HG02840 (cell line): Measurements from ENCODE around the gene TTC28.
"Not testable (repeated sequence)": the region's sequence is repeated elsewhere in the genome, so short reads cannot be mapped to it uniquely, and the experiment has no call there.

Experiments
- ATAC-seq: cut with Tn5 transposase; IDR thresholded peaks from one replicate; pipeline ENCODE4 v1.9.1; 2021; ENCODE audit warnings: mild to moderate bottlenecking, moderate library complexity, moderate number of reproducible peaks; ENCODE audit not compliant: unreplicated experiment, low FRiP score

TTC28 gene

GRCh38 chr22:28568099-28568498 lies 111.5 kb downstream of the TTC28 start:
- ATAC-seq, result no peak

DNA sequence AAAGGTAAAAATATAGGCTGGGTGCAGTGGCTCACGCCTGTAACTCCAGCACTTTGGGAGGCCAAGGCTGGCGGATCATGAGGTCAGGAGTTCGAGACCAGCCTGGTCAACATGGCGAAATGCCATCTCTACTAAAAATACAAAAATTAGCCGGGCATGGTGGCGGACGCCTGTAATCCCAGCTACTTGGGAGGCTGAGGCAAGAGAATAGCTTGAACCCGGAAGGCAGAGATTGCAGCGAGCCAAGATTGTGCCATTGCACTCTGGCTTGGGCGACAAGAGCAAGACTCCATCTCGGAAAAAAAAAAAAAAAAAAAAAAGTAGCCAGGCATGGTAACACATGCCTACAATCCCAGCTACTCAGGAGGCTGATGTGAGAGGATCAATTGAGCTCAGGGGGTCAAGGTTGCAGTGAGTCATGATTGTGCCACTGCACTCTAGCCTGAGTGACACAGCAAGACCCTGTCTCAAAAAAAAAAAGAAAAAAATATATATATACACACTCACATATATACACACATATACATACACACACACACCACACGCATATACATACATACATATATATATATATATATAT lies 112.6 kb downstream of the TTC28 start:
- ATAC-seq, result not testable (repeated sequence)

DNA sequence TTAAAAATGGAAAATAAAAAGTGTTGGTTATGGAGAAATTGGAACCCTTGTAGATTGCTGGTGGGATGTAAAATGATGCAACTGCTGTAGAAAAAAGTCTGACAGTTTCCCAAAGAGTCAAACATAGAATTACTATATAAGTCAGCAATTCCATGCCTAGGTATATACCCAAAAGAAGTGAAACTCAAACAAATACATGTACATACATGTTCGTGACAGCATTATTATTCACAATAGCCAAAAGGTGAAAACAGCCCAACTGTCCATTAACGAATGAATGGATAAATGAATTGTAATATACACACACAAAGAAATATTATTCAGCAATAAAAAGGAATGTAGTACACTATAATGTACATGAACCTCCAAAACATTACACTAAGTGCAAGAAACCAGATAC lies 116.0 kb downstream of the TTC28 start:
- ATAC-seq, result no peak

DNA sequence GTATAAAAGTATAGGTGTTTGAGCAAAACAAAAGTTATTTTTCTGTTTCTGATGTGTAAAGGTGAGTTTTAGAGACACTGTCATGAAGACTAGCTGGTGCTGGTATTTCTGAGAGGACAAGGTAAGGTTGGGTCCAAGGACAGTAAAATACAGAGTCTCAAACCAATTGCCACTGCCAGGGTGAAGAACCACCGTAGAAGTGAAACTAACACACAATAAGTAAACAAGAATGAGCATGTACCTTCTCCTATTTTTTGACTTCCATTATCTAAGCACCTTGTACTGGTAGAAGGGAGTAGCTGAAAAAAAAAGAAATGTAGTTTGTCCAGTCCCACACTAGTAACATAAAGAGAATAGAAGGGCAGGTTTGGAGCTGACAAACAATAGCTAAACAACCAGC lies 117.3 kb downstream of the TTC28 start:
- no peak for ATAC-seq

- ATAC-seq, result not testable (repeated sequence)
Measured at GRCh38 chr22:28560743-28561101, 118.9 kb downstream of the TTC28 start.

GRCh38 chr22:28560046-28560742 lies 119.4 kb downstream of the TTC28 start:
- no peak for ATAC-seq

DNA sequence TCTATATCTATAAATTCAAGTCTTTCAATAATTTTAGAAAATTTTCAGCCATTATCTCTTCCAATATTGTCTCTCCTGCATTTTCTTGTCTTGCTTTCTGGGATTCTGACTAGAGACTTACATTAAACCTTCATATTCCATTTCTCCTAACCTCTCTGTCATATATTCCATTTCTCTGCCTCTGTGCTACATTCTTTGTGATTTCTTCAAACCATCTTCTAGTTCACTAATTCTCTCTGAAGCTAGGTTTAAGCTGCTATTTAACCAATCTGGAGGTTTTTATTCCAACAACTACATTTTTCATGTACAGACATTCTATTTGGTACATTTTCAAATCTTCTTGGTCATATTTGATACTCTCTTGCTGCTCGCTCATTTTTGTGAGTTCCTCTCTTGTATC lies 122.5 kb downstream of the TTC28 start:
- ATAC-seq, result no peak

DNA sequence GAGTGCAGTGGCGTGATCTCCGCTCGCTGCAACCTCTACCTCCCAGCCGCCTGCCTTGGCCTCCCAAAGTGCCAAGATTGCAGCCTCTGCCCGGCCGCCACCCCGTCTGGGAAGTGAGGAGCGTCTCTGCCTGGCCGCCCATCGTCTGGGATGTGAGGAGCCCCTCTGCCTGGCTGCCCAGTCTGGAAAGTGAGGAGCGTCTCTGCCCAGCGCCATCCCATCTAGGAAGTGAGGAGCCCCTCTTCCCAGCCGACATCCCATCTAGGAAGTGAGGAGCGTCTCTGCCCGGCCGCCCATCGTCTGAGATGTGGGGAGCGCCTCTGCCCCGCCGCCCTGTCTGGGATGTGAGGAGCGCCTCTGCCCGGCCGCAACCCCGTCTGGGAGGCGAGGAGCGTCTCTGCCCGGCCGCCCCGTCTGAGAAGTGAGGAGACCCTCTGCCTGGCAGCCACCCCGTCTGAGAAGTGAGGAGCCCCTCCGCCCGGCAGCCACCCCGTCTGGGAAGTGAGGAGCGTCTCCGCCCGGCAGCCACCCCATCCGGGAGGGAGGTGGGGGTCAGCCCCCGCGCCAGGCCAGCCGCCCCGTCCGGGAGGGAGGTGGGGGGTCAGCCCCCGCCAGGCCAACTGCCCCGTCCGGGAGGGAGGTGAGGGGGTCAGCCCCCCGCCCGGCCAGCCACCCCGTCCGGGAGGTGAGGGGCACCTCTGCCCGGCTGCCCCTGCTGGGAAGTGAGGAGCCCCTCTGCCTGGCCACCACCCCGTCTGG lies 126.4 kb downstream of the TTC28 start:
- ATAC-seq, result not testable (repeated sequence)

- ATAC-seq, result no peak
Measured at GRCh38 chr22:28548406-28548805, 131.2 kb downstream of the TTC28 start.

GRCh38 chr22:28547132-28547842 lies 132.4 kb downstream of the TTC28 start:
- ATAC-seq, result no peak

DNA sequence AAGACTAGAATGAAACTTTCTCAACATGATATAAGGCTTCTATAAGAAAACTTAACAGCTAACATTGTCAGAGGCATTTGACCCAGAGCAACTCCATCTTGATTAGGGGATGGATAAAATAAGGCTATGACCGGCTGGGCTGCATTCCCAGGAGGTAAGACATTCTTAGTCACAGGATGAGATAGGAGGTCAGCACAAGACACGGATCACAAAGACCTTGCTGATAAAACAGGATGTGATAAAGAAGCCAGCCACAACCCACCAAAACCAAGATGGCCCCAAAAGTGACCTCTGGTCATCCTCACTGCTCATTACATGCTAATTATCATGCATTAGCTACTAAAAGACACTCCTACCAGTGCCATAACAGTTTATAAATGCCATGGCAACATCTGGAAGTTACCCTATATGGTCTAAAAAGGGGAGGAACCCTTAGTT lies 135.2 kb downstream of the TTC28 start:
- no peak for ATAC-seq

DNA sequence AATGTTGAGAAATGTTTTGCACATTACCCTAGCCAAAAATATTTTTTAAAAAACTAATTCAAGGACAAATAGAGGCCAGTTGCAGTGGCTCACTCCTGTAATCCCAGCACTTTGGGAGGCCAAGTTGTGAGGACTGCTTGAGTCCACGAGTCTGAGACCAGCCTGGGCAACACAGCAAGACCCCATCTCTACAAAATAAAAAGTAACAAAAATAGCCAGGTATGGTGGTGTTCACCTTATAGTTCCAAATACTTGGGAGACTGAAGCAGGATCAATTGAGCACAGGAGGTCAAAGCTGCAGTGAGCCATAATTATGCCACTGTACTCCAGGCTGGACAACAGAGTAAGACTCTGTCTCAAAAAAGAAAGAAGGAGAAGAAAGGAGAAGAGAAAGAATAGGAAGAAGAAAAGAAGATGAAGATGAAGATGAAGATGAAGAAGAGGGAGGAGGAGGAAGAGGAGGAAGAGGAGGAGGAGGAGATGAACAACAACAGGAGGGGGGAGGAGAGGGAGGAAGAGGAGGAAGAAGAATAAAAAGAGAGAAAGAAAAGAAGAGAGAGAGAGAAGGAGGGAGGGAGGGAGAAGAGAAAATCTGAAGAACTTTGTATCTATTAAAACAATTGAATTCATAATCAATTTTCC lies 136.5 kb downstream of the TTC28 start:
- no peak for ATAC-seq

GRCh38 chr22:28541137-28541536 lies 138.5 kb downstream of the TTC28 start:
- ATAC-seq, result no peak

DNA sequence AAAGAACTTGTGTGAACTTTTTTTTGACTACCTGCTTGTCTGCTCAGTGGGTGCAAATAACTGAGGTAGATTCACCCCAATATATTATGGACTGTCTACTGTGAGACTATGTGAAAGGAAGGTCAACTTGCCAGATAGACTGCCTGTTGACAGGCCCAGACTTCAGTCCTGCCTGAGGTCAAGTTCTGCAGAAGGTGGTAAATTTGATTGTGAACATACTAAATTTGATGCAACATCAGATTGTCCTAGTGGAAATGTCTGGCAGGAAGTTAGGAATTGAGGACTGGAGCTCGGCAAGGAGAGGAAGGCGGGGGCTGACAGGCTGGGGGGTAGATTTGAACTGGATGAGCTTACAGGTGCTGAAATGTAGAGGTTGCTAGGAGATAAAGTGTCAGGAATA lies 140.7 kb downstream of the TTC28 start:
- no peak for ATAC-seq

DNA sequence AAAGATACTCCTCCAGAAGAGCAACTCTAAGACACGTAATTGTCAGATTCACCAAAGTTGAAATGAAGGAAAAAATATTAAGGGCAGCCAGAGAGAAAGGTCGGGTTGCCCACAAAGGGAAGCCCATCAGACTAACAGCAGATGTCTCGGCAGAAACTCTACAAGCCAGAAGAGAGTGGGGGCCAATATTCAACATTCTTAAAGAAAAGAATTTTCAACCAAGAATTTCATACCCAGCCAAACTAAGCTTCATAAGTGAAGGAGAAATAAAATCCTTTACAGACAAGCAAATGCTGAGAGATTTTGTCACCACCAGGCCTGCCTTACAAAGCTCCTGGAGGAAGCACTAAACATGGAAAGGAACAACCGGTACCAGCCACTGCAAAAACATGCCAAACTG lies 149.1 kb downstream of the TTC28 start:
- ATAC-seq, result not testable (repeated sequence)

GRCh38 chr22:28529144-28529543 lies 150.5 kb downstream of the TTC28 start:
- ATAC-seq, result not testable (repeated sequence)

DNA sequence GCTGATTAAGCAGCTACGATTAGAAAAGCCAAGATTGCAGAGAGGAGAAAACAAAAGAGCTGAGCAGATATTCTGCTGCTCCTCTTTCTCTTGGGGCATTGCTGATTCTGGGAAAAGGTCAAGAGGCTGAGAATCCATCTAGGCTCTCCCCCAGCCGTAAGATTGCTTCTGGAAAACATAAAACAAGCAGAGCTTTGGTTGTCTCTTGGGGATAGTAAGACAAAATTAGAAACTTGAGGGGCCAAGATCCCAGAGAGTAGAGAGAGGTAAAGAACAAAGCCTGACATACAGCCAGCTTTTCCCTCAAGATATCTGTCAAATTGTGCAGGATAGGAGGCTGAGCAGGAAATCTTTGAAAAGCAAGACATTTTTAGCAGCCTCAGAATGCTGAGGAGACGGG lies 158.2 kb downstream of the TTC28 start:
- no peak for ATAC-seq

- ATAC-seq, result no peak
Measured at GRCh38 chr22:28514321-28514821, 165.3 kb downstream of the TTC28 start.

- not testable (repeated sequence) for ATAC-seq
Measured at GRCh38 chr22:28512387-28512786, 167.3 kb downstream of the TTC28 start.

GRCh38 chr22:28507896-28508295 lies 171.7 kb downstream of the TTC28 start:
- ATAC-seq, result no peak
